Lung (tissue), 12 donors: Measurements from ENCODE around the gene GABPB2. TPM values are rescaled to one million over a fixed set of nuclear protein-coding genes. Genes with fewer than 3 reads are reported as not detected.
"Not testable (repeated sequence)": the region's sequence is repeated elsewhere in the genome, so short reads cannot be mapped to it uniquely, and the experiment has no call there.

ENCODE experiments used
- ATAC-seq: fragments of 200-7000 bp; cut with Tn5 transposase; one replicate; pipeline ENCODE4 v1.9.1; 2020; ENCODE audit warnings: moderate number of reproducible peaks; ENCODE audit not compliant: insufficient read depth, low FRiP score
- DNase-seq, 3 donors: peaks; one replicate each; pipeline ENCODE4 v3.0.0-alpha.2; 2013 to 2017
- H3K27ac ChIP-seq, 2 donors: one replicate each; pipeline ENCODE4 v1.5.1; 2013; ENCODE audit warnings: mild to moderate bottlenecking in 2 of 2, moderate library complexity in 2 of 2, control low read depth in 1 of 2, inconsistent platforms in 1 of 2, low read depth in 1 of 2, low read length in 1 of 2
- H3K27me3 ChIP-seq, 3 donors: one replicate each; pipeline ENCODE4 v1.5.1; 2013; ENCODE audit warnings: low read length in 2 of 3; ENCODE audit not compliant: control insufficient read depth in 3 of 3, insufficient read depth in 3 of 3
- H3K36me3 ChIP-seq, 4 donors: one replicate each; pipeline ENCODE4 v1.5.1; 2013; ENCODE audit warnings: low read length in 4 of 4, mild to moderate bottlenecking in 1 of 4, moderate library complexity in 1 of 4; ENCODE audit not compliant: control insufficient read depth in 4 of 4, insufficient read depth in 4 of 4
- H3K4me1 ChIP-seq, 5 donors: one replicate each; pipeline ENCODE4 v1.5.1; 2013; ENCODE audit warnings: low read length in 5 of 5, mild to moderate bottlenecking in 2 of 5, moderate library complexity in 1 of 5; ENCODE audit not compliant: control insufficient read depth in 5 of 5, insufficient read depth in 5 of 5
- H3K4me3 ChIP-seq: one replicate; pipeline ENCODE4 v1.5.1; 2013; ENCODE audit warnings: mild to moderate bottlenecking, control low read depth, moderate library complexity
- H3K9ac ChIP-seq, 2 donors: one replicate each; pipeline ENCODE4 v1.5.1; 2013; ENCODE audit warnings: low read length in 2 of 2, control low read depth in 1 of 2; ENCODE audit not compliant: insufficient read depth in 1 of 2
- H3K9me3 ChIP-seq, 4 donors: one replicate each; pipeline ENCODE4 v1.5.1; 2013; ENCODE audit warnings: low read length in 3 of 4, mild to moderate bottlenecking in 1 of 4, moderate library complexity in 1 of 4; ENCODE audit not compliant: control insufficient read depth in 4 of 4, insufficient read depth in 3 of 4
- CTCF ChIP-seq: IDR thresholded peaks from 2 replicates; pipeline ENCODE4 v1.5.1; 2012; ENCODE audit warnings: mild to moderate bottlenecking; ENCODE audit errors: control extremely low read depth, extremely low read depth
- WGBS, 2 donors: extraction: QIAGEN DNeasy Blood & Tissue Kit; methylation state at CpG; one replicate each; pipeline ENCODE4 v1.1.7; 2013; 5-methylcytosine and 5-hydroxymethylcytosine counted together
- polyA plus RNA-seq, 2 donors: library from polyadenylated mRNA; stranded (reverse); fragments of 200-250 nt; gene quantifications; one replicate each; pipeline ENCODE4 v1.2.1, GENCODE V29; 2013
- total RNA-seq, 2 donors: library from RNA; depleted of rRNA in 1 of 2; stranded (reverse); fragments of >200 nt in 1 of 2; gene quantifications; one replicate each; pipeline ENCODE4 v1.2.1, GENCODE V29; 2014 to 2021
- donor health status: control.
- donor health status: control.
- donor health status: Bipolar disorder and iron deficiency.
- donor health status: healthy.
- donor health status: DM: yes; HTN: yes; CAD: no.

The GABPB2 gene
- total and polyA plus RNA-seq, 4 donors, result 4.4 to 16.0 (median 7.8) TPM

- WGBS, 2 donors, result 94 to 97% methylated on average over 4 of the region's 4 CpGs
- H3K4me1 ChIP-seq, result peaks cover 0 to 11% (median 2%) of the 10 kb centered on the region in 5 donors
- ATAC-seq, result no peak
- no peak overlapping the region for H3K4me3 ChIP-seq
- no peaks in the 10 kb centered on the region for H3K9me3 ChIP-seq
- TF ChIP-seq CTCF, result no peak
- no peaks in the 10 kb centered on the region for H3K27me3 ChIP-seq
- peaks cover 0 to 6% (median 0%) of the 10 kb centered on the region in 4 donors for H3K36me3 ChIP-seq
- no peak for DNase-seq
- no peak overlapping the region for H3K27ac ChIP-seq
- no peak overlapping the region for H3K9ac ChIP-seq
Observed at GRCh38 chr1:151067185-151067584, 3.4 kb upstream of the GABPB2 start.

DNA sequence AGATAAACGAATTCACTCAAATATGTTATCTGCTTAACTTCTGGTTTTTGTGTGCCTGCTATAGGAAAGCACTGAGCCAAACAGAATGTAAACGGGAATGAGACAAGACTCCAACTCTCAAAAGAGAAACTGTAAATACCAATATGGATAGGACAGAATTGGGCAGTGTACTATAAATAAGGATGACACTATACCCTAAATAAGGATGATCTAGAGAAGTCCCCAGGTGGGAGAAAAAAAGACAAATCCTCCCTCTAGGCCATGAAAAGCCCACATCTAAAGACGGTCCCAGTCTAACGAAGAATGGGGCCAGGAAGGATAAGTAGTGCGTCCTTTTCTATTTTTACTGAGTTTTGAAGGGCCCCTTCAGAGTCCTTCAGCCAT is 1.5 kb upstream of the GABPB2 start:
- H3K4me3 ChIP-seq, result no peak overlapping the region
- ATAC-seq, result no peak
- DNase-seq, result no peak
- no peak for TF ChIP-seq CTCF
- H3K9ac ChIP-seq, result no peak overlapping the region
- H3K36me3 ChIP-seq, result peaks cover 0 to 6% (median 0%) of the 10 kb centered on the region in 4 donors
- no peaks in the 10 kb centered on the region for H3K9me3 ChIP-seq
- peaks cover 0 to 10% (median 2%) of the 10 kb centered on the region in 5 donors for H3K4me1 ChIP-seq
- H3K27ac ChIP-seq, result peak overlapping the region in 1 of 2 donors; percentile 96
- WGBS, 2 donors, result 75 to 82% methylated on average over 5 of the region's 5 CpGs
- H3K27me3 ChIP-seq, result no peaks in the 10 kb centered on the region

DNA sequence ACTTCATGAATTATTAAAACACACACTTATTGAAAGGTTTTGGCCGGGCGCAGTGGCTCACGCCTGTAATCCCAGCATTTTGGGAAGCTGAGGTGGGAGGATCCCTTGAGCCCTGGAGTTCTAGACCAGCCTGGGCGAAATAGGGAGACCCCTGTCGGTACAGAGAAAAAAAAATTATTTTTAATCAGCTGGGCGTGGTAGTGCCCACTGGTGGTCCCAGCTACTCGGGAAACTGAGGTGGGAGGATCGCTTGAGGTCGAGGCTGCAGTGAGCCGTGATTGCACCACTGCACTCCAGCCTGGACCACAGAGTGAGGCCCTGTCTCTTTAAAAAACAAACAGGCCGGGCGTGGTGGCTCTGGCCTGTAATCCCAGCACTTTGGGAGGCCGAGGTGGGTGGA is 1.7 kb downstream of the GABPB2 start:
- Histone ChIP-seq H3K4me3 (no peak overlapping the region), H3K9ac (no peak overlapping the region), H3K27ac (peak overlapping the region in 1 of 2 donors; percentile 96), H3K36me3 (peaks cover 0 to 5% (median under 1%) of the 10 kb centered on the region in 4 donors), H3K9me3 (no peaks in the 10 kb centered on the region), H3K27me3 (no peaks in the 10 kb centered on the region), H3K4me1 (peaks cover 0 to 10% (median 2%) of the 10 kb centered on the region in 5 donors)
- no peak for TF ChIP-seq CTCF
- 72 to 80% methylated on average over 13 of the region's 13 CpGs for whole genome bisulfite sequencing, 2 donors
- DNase-seq, result no peak
- no peak for ATAC-seq

DNA sequence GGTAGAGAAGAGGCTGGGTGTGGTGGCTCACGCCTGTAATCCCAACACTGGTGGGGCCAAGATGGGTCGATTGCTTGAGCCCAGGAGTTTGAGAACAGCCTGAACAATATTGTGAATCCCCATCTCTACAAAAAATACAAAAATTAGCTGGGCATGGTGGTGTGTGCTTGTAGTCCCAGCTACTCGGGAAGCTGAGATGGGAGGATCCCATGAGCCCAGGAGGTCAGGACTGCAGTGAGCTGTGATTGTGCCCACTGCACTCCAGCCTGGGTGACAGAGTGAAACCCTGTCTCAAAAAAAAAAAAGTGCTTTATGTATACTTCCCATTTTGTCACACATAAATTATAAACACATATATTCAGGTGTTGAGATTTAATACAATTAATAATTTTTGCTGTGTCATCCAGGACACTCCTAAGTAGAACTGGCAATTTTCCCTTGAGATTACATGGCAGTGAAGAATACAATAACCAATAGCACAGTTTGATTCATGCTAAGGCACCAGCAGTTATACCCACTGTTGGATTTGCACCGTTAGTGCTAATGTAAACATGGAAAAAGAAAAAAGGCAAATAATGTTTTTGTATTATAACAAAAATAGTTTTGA is 15.5 kb downstream of the GABPB2 start:
- 73 to 85% methylated on average over 4 of the region's 4 CpGs for WGBS, 2 donors
- no peaks in the 10 kb centered on the region for H3K4me1 ChIP-seq
- no peak for ATAC-seq
- no peak for TF ChIP-seq CTCF
- no peaks in the 10 kb centered on the region for H3K27me3 ChIP-seq
- no peak overlapping the region for H3K4me3 ChIP-seq
- H3K9ac ChIP-seq, result no peak overlapping the region
- no peak overlapping the region for H3K27ac ChIP-seq
- H3K36me3 ChIP-seq, result no peaks in the 10 kb centered on the region
- no peak for DNase-seq
- H3K9me3 ChIP-seq, result no peaks in the 10 kb centered on the region

DNA sequence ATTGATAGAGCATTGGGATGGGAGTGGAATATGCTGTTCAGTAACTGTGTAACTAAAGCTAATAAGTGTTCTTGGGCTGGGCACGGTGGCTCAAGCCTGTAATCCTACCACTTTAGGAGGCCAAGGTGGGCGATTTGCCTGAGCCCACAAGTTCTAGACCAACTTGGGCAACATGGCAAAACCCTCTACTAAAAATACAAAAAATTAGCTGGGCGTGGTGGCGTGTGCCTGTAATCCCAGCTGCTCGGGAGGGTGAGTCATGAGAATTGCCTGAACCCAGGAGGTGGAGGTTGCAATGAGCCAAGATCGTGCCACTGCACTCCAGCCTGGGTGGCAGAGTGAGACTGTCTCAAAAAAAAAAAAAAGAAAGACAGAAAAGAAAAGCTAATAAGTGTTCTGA is 26.9 kb downstream of the GABPB2 start:
- not testable (repeated sequence) for H3K27me3 ChIP-seq, H3K4me1 ChIP-seq, H3K9ac ChIP-seq, ATAC-seq, H3K27ac ChIP-seq, H3K9me3 ChIP-seq, DNase-seq, H3K4me3 ChIP-seq, H3K36me3 ChIP-seq
- 85 to 90% methylated on average over 6 of the region's 6 CpGs for whole genome bisulfite sequencing, 2 donors
